NCI-H69 (cell line): ENCODE measurements around the gene INPP4A.

Source experiments
- DNase-seq: peaks from one replicate; lab custom pipeline; 2025; lab: John Stamatoyannopoulos, UW

INPP4A gene

GRCh38 chr2:98637401-98638147 lies 192.9 kb downstream of the INPP4A start:
- DNase-seq, result no peak

GRCh38 chr2:98643496-98644100 lies 198.9 kb downstream of the INPP4A start:
- DNase-seq, result no peak
